GM18520 (cell line): ENCODE measurements around the gene GABRB1.

Source experiments
- ATAC-seq: cut with Tn5 transposase; IDR thresholded peaks from one replicate; pipeline ENCODE4 v1.9.1; 2021; ENCODE audit not compliant: unreplicated experiment

GABRB1 gene

GRCh38 chr4:47110546-47111132 is 79.3 kb downstream of the GABRB1 start:
- no peak for ATAC-seq

GRCh38 chr4:47118192-47118929 is 87.0 kb downstream of the GABRB1 start:
- no peak for ATAC-seq

DNA sequence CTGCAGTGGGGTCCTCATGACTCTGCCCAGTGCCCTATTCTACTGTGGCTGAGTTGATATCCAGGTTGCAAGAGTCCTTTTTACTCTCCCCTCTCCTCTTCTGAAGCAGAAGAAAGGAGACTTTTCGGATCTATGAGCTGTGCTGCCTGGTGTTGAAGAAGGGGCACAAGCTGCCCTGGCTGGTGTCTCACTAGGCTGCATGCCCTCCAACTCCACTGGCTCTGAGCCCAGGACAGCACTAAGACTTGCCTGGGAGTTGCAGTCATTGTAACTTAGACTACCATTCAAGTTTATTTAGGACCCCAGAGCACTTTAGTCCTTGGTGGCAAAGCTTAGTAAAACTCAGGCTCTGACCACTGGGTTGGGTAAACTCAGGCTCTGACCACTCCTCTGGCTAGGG is 89.4 kb downstream of the GABRB1 start:
- ATAC-seq, result no peak

- ATAC-seq, result peak; percentile 77
These were observed 91.4 kb downstream of the GABRB1 start for GRCh38 chr4:47122592-47123291.

DNA sequence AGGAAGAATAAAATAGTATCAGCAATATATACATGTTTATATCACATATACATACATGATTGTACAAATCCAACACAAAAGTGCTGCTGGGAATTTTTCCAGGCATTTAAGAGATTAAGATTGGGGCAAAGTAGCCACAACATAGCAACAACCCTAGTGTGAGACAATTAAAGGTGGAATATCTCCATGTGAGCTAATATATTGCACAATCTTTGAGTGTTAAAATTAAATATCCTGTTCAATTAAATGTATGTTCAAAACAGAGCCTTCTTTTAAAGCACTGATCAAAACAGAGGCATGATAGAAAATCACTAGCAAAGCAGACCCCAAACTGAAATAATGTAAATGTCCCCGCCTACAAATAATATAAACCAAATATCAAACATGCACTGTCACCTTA is 97.6 kb downstream of the GABRB1 start:
- ATAC-seq, result no peak

GRCh38 chr4:47135210-47135609 is 103.8 kb downstream of the GABRB1 start:
- no peak for ATAC-seq

DNA sequence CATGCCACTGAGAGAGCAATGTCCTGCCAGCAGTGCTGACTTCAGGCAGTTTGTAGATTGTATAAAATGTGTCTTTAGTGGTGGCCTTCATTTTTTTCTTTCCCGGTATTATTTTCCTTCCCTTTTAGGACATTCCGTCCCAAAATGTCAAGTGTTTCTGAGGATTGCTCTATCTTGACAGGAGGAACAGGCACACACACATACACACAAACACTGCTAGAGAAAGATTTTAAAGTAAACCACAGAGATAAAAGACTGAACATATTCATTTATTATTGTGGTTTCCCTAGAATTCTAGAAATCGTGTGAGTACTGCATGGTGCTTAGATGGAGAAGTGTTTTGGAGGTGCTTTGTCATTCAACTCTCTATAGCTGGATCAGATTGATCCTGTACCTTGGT is 111.9 kb downstream of the GABRB1 start:
- no peak for ATAC-seq

DNA sequence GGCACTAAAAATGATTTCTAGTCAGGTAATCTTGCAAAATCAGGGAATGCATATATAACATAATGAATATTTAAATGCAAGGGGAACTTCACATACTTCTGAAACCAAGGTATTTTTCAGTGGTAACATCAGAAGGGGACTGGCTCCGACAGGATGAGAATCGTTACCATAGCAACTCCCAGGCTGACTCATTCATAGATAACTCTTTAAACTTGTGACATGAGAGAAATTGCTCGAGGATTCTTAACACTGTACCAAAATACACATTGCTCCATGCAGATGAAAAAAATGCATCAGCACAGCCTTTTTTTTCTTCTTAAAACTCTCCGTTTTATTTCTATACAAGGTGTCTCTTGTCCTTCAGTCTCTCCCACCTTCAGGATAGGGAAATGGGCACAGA is 114.3 kb downstream of the GABRB1 start:
- ATAC-seq, result peak; percentile 98

GRCh38 chr4:47154816-47155370 is 123.5 kb downstream of the GABRB1 start:
- no peak for ATAC-seq

DNA sequence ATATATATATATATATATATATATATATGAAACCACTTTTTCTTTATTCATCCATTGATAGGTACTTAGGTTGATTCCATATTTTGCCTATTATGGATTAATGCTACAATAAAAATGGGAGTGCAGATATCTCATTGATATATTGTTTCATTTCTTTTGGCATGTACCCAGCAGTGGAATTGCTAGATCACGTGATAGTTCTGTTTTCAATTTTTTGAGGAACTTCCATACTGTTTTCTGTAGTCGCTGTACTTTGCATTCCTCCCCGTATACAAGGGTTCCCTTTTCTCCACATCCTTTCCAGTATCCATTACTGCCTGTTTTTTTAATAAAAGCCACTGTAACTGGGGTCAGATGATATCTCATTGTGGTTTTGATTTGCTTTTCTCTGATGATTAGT is 124.6 kb downstream of the GABRB1 start:
- no peak for ATAC-seq

DNA sequence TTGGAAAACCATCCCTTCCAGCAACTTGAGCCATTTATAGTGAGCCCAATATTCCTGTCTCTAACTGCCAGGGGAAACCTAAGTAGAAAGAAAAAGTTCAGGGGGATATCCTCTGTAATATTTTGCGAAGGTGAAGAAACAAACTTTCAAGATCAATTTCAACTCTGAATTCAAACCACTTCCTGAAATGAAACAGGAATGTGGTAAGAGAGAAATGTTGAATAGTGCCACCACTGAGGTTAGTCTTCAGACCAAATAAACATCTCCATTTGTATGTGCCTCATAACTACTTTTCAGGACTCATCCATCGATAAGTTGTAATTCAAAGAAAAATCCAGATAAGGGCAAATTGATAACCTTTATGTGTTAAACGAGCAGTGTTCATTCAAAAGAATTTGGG is 128.7 kb downstream of the GABRB1 start:
- no peak for ATAC-seq

DNA sequence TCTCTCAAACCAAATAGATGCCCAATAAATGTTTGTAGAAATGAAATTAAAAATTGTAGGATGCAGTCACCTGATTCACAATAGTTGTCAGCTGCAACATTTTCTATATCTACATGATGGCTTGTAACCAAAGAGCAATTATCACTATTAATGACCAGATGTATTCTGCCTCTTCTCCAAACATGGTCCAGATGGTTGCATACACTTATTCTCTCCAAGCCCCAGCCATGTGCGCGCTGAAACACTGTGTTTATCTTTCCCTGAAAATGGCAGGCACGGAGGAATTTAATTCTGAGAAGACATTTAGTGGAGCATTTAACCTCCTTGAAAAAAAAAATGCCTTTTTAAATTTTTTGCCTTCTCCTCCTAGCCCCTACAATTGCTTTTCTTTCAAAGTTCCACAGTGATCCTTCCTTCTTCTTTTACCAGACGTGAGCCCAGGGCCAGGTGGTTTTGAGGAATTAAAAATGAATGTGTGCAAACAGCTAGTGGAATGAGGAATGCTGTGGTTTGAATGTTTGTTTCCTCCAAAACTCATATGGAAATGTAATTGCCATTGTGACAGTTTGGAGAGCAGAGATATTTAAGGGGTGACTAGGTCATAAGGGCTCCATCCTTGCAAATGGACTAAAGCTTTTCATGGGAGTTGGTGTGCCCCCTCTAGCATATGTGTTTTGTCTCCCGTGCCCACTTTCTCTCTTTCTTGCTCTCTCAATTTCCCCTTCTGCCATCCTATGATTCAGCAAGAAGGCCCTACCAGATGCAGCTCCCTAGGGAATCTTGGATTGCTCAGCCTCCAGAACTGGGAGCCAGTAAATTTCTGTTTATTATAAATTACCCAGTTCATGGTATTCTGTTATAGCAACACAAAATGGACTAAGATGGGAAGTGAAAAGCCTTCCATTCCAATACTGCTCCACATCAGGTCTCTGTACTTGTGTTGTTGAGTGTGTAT is 136.0 kb downstream of the GABRB1 start:
- ATAC-seq, result no peak

DNA sequence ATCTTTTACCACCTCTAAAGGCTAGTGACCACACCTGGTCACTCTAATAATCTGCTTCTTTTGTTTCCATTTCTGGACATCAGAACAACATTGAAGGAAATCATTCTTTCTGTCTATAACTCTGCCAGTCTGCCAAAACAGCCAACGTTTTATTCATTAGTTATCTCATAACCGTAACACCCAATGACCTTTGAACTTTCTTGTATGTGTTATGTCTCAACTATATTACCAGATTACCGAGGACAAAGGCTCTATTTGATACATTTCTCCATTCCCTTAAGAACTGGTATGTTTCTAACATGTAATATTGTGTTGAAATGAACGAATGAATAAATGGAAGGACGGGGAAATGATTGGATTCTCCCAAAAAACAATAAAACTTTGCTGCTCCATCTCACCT is 152.7 kb downstream of the GABRB1 start:
- no peak for ATAC-seq

GRCh38 chr4:47185761-47186160 is 154.4 kb downstream of the GABRB1 start:
- no peak for ATAC-seq

- no peak for ATAC-seq
These were observed 156.2 kb downstream of the GABRB1 start for GRCh38 chr4:47187608-47188007.

- no peak for ATAC-seq
These were observed 161.8 kb downstream of the GABRB1 start for GRCh38 chr4:47193179-47193578.

- no peak for ATAC-seq
These were observed 162.8 kb downstream of the GABRB1 start for GRCh38 chr4:47194036-47194737.

DNA sequence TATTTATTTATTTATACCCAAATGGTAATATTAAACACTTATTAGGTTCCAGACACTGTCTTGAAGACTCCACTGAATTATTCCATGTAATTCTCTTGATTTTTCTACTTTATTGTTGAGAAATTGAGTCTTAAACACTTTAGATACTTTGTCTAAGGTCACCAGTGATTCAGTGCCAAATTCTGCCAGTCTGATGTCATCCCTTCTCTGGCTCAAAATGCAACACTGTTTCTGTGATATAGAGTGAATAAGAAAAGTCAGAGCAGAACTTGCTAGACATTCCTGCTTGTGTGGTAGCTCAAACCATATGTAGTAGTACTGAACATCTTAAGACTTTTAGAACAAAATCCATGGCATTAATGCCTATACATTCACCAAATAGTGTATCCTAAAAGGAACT is 164.3 kb downstream of the GABRB1 start:
- no peak for ATAC-seq

DNA sequence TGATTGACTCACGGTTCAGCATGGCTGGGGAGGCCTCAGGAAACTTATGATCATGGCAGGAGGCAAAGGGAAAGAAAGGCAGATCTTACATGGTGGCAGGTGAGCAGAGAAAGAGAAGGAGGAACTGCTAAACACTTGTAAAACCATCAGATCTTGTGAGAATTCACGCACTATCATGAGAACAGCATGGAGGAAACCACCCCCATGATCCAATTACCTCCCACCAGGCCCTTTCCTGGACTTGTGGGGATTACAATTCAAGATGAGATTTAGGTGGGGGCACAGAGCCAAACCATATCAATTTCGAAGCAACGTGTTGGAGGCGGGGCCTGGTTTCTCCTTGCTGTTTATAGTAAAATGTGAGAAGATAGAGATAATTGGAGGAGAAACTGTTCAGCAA is 167.4 kb downstream of the GABRB1 start:
- ATAC-seq, result no peak

DNA sequence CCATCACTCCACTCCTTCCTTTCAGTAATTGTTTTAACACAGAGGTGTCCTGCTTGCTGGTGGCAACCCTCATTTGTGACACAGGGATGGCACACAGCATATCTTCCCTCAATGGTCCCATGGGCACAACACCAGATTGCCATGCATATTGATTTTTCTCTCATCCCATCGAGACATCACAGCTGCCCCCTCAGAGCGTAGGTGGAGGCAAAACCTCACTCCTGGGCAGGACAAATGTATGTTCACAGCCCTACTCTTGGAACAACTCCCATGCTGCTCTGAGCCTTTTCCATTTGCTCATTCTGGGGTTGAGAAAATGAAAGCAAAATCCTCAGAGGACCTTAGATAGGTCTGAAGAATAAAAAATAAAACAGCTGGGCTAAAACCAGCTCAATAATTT is 172.2 kb downstream of the GABRB1 start:
- ATAC-seq, result no peak
